ENCODE data around the gene MEA1.

MEA1 gene

DNA sequence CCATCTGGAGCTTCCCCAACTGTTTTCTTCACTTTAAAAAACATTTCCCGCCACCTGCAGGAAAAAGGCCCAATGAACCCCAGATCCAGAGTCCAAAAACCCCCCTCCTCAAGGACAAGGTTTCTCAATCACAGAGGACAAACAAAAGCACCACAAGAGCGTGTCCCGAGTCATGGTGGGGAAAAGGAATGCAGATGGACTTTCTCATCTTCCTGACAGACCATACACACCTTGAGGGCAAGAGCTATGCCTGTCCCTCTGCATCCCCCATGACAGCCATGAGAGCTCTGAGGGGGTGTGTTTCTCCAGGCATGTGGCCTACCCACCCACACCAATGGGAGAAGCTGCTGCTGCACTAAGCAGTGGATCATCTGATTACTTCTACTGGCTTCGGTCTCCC is 43.8 kb downstream of the MEA1 start:
- DNase-seq, result no peak

- DNase-seq, result no peak
Observed at GRCh38 chr6:42969431-42969830, 44.3 kb downstream of the MEA1 start.

DNA sequence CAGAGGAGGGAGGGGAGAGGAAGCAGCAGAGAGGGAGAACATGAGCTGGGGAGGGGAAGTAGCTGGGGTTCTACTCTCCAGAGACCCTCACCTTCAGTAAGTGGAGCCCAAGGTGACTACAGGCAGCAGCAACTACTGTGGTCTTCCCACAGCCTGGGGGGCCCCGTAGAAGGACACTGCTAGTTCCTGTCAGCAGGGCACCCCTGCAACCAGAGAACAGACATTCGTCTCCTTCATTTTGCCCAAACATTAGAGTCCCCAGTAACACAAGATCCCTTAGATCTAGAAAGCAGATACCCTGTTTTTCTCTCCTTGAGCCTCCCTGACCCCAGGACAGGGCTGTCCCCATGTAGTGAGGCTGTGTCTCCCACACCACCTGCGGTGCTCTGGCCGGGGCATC is 45.0 kb downstream of the MEA1 start:
- no peak for DNase-seq

DNA sequence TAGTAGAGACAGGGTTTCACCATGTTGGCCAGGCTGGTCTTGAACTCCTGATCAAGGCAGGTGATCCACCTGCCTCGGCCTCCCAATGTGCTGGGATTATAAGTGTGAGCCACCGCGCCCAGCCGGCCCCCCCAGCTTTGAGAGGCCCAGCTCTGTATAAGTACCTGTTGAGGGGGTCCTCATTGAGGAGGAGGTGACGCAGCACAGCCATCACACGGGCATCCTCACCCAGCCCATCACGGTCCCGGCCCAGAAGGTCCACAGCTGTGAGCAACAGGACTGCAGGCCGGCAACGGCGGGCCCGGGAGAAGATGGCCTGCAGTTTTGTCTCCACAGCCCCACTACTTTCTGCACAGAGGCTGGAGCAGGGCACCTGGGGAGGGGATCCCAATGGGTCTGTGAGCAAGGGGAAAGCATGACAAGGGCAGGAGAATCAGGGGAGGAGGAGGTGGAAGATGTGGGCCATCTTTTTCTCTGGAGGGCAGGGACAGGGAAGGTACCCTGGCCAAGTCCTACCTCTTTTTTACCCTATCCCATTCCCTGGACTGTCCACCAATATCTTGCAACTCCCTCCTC is 45.5 kb downstream of the MEA1 start:
- no peak for DNase-seq

GRCh38 chr6:42967228-42967627 is 46.5 kb downstream of the MEA1 start:
- no peak for DNase-seq

DNA sequence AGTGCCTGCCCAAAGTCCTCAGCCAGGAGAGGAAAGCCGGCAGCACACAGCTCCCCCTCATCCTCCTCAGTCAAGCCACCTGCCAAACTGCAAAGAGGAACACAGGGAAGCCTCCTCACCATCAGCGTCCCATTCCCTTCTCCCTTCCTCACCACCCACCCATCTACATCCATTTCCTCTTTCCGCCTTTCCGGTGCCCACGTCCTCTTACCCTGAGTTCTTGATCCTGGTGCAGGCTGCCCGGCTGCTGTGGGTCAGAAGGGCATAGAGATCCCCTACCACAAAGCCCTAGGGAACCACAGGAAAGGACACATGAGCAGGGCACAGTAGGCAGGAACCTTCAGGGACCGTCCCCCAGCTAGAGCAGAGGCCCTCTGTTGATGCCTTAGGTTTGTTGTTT is 47.2 kb downstream of the MEA1 start:
- DNase-seq, result no peak

- peak in 1 of 5 donors; percentile 46 for DNase-seq
Observed at GRCh38 chr6:42963855-42964605, 49.7 kb downstream of the MEA1 start.

DNA sequence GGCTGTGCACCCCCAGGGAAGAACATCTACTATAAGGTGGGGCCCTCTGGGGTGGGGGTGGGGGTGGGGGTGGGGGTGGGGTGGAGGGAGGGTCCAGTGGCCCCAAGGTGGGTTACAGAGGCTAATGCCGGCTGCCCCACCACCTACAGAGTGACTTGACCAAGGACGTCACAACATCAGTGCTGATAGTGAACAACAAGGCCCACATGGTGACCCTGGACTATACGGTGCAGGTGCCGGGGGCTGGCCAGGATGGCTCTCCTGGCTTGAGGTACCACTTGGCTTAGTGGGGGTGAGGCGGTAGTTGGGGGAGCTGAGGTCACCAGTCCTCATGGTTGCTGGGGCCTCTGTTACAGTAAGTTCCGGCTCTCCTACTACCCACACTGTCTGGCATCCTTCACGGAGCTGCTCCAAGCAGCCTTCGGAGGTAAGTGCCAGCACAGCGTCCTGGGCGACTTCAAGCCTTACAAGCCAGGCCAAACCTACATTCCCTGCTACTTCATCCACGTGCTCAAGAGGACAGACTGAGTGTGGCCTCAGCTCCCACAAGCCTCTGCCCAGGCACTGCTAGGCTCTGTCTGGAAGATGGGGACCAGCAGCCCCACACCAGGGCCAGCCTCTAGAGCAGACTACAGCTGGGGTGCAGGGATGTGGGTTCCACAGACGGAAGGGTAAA is 50.4 kb downstream of the MEA1 start:
- DNase-seq, result no peak

GRCh38 chr6:42962502-42963178 is 51.1 kb downstream of the MEA1 start:
- DNase-seq, result no peak

DNA sequence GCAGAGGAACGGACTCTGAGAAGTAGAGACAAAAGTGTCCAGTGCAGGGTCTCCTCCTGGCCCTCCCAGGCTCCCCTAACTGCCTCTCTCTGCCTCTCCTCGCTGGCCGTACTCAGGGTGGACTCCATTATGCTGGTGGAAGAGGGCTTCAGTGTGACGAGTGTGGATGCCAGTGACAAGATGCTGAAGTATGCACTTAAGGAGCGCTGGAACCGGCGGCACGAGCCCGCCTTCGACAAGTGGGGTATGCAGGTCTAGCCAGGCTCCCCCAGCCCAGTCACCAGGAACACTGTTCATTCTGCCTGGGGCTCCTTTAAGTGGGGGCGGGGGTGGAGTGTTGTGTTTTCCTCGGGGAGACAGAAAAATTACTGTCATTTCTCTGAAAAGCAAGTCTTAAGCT is 51.6 kb downstream of the MEA1 start:
- DNase-seq, result no peak
